ENCODE data around the gene BAHD1. TPM values are rescaled to one million over a fixed set of nuclear protein-coding genes. Genes with fewer than 3 reads are reported as not detected.

Gene BAHD1
- total RNA-seq, 2 donors from 2014 or later = 30.2 to 32.1 TPM

DNA sequence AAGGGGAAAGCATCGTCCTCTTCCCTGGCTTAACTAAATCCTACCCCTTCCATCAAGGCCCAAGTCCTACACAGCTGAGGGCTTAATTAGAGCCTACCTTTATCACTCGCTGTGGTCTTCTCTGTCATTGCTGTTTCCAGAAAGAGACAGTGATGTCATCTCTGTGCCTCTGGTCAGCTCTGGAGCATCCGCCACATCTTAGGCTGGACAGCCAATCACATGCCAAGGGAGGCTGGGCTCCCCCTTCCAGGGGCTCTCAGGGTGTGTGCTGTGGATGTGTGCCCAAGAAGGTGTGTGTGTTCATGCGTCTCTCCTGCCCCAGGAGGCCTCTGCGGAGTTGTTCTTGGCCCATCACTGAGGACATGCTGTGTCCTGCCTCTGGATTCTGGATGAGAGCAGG, 72.9 kb downstream of the BAHD1 start:
- ATAC-seq (no peak), DNase-seq (no peak)
- H3K9me3 ChIP-seq (ENCODE audit: control insufficient read depth, low read length, poor library complexity, severe bottlenecking) = no peaks in the 10 kb centered on the region
- Mint-ChIP-seq H3K36me3 (ENCODE audit: low read depth) (peaks cover 13% of the 10 kb centered on the region), H3K27ac (no peak overlapping the region), H3K4me1 (peaks cover 18% of the 10 kb centered on the region), H3K4me3 (no peak overlapping the region), H3K27me3 (peaks cover 48% of the 10 kb centered on the region)

- H3K36me3 Mint-ChIP-seq (ENCODE audit: low read depth) = peaks cover 11% of the 10 kb centered on the region
- ATAC-seq = no peak
- DNase-seq = no peak
- H3K4me3 Mint-ChIP-seq = no peak overlapping the region
- H3K9me3 ChIP-seq (ENCODE audit: control insufficient read depth, low read length, poor library complexity, severe bottlenecking) = no peaks in the 10 kb centered on the region
- H3K27me3 Mint-ChIP-seq = peaks cover 33% of the 10 kb centered on the region
- H3K27ac Mint-ChIP-seq = no peak overlapping the region
- peaks cover 13% of the 10 kb centered on the region for H3K4me1 Mint-ChIP-seq
Observed at GRCh38 chr15:40516322-40516721, 75.6 kb downstream of the BAHD1 start.

Other genes starting within 250 kb of the BAHD1 start
- not detected for gene PAK6, start 201.9 kb upstream of the BAHD1 start, total RNA-seq
- under 1 TPM in 1 of 2 donors, not detected in 1; 0.42 TPM for gene ANKRD63, start 157.9 kb upstream of the BAHD1 start, total RNA-seq
- 100 to 1,000 TPM; 228 to 238 TPM for gene PLCB2, start 133.0 kb upstream of the BAHD1 start, total RNA-seq
- 10 to 100 TPM in 1 of 2 donors, 1 to 10 TPM in 1; 9.2 to 48.3 TPM for gene INAFM2, start 117.3 kb upstream of the BAHD1 start, total RNA-seq
- gene CCDC9B, start 100.0 kb upstream of the BAHD1 start, total RNA-seq = 1 to 10 TPM; 4.1 to 5.3 TPM
- gene PHGR1, start 89.9 kb upstream of the BAHD1 start, total RNA-seq = not detected
- gene DISP2, start 82.7 kb upstream of the BAHD1 start, total RNA-seq = under 1 TPM; 0.02 to 0.03 TPM
- gene KNSTRN, start 58.2 kb upstream of the BAHD1 start, total RNA-seq = 1 to 10 TPM; 2.2 to 4.9 TPM
- 10 to 100 TPM; 30.1 to 37.0 TPM for gene IVD, start 35.2 kb upstream of the BAHD1 start, total RNA-seq
- gene CHST14, start 30.0 kb downstream of the BAHD1 start, total RNA-seq = 1 to 10 TPM; 4.4 to 7.5 TPM
- 10 to 100 TPM; 20.9 to 28.5 TPM for gene CCDC32, start 124.1 kb downstream of the BAHD1 start, total RNA-seq
- gene RPUSD2, start 128.3 kb downstream of the BAHD1 start, total RNA-seq = 10 to 100 TPM in 1 of 2 donors, 1 to 10 TPM in 1; 9.1 to 15.1 TPM
- 1 to 10 TPM in 1 of 2 donors, under 1 TPM in 1; 0.77 to 4.6 TPM for gene KNL1, start 153.3 kb downstream of the BAHD1 start, total RNA-seq

Measured in T-helper 17 cell (primary cell).